Natural killer cell (primary cell): ENCODE measurements around the gene OR52E2. TPM values are rescaled to one million over a fixed set of nuclear protein-coding genes. Genes with fewer than 3 reads are reported as not detected.
"Not testable (repeated sequence)": the region's sequence is repeated elsewhere in the genome, so short reads cannot be mapped to it uniquely, and the experiment has no call there.

ENCODE experiments used
- ATAC-seq, 3 donors: fragments of 150-1000 bp in 2 of 3; fragments of 200-7000 bp in 1 of 3; cut with Tn5 transposase; 1 replicate in 1 of 3; 2 replicates in 2 of 3; pipeline ENCODE4 v1.10.0; 2021; ENCODE audit warnings: mild to moderate bottlenecking in 2 of 3, moderate library complexity in 2 of 3
- DNase-seq, 2 donors: peaks; one replicate each; pipeline versions ENCODE4 v3.0.0 to v3.0.0-alpha.2; 2013 to 2021; ENCODE audit warnings: mixed read lengths in 1 of 2
- H3K27ac ChIP-seq: one replicate; pipeline ENCODE4 v1.5.1; 2013; ENCODE audit warnings: mild to moderate bottlenecking, low read length
- H3K27me3 ChIP-seq: one replicate; pipeline ENCODE4 v1.6.1; 2013; ENCODE audit warnings: low read length; ENCODE audit not compliant: control insufficient read depth, insufficient read depth
- H3K36me3 ChIP-seq: one replicate; pipeline ENCODE4 v1.6.1; 2013; ENCODE audit warnings: low read length; ENCODE audit not compliant: control insufficient read depth, insufficient read depth
- H3K4me1 ChIP-seq: one replicate; pipeline ENCODE4 v1.6.1; 2013; ENCODE audit warnings: low read length; ENCODE audit not compliant: control insufficient read depth, insufficient read depth
- H3K4me3 ChIP-seq: one replicate; pipeline ENCODE4 v1.5.1; 2013; ENCODE audit warnings: low read length
- H3K9me3 ChIP-seq: one replicate; pipeline ENCODE4 v1.6.1; 2013; ENCODE audit warnings: low read length; ENCODE audit not compliant: control insufficient read depth, insufficient read depth
- H3K27ac Mint-ChIP-seq, 2 donors: one replicate each; pipeline ENCODE4 v1.8.0; 2022; ENCODE audit warnings: mild to moderate bottlenecking in 2 of 2, mixed read lengths in 2 of 2, moderate library complexity in 1 of 2
- H3K27me3 Mint-ChIP-seq, 2 donors: one replicate each; pipeline ENCODE4 v1.8.0; 2022; ENCODE audit warnings: low read depth in 2 of 2, mixed read lengths in 2 of 2
- H3K36me3 Mint-ChIP-seq: one replicate; pipeline ENCODE4 v1.8.0; 2022; ENCODE audit warnings: mixed read lengths
- H3K4me1 Mint-ChIP-seq, 2 donors: one replicate each; pipeline ENCODE4 v1.8.0; 2022; ENCODE audit warnings: mixed read lengths in 2 of 2
- H3K4me3 Mint-ChIP-seq: one replicate; pipeline ENCODE4 v1.8.0; 2022; ENCODE audit warnings: mild to moderate bottlenecking, moderate library complexity, mixed read lengths
- H3K9me3 Mint-ChIP-seq, 2 donors: one replicate each; pipeline ENCODE4 v1.8.0; 2022; ENCODE audit warnings: mixed read lengths in 2 of 2
- CTCF ChIP-seq: fragments of 200-600 bp; IDR thresholded peaks from one replicate; pipeline ENCODE4 v1.8.0; 2022; ENCODE audit warnings: antibody characterized with exemption
- WGBS: methylation state at CpG from one replicate; pipeline ENCODE4 v1.1.7; 2013; ENCODE audit warnings: missing lambda C conversion rate; ENCODE audit not compliant: insufficient coverage; 5-methylcytosine and 5-hydroxymethylcytosine counted together
- intact Hi-C: fragments of 100-400 bp; cut with micrococcal nuclease; formaldehyde crosslinking; loops from one replicate; pipeline ENCODE4 v1.14.2; 2022
- total RNA-seq, 4 donors: library from RNA; stranded (reverse); fragments of 120-200 nt in 1 of 4; gene quantifications; one replicate each; pipeline versions ENCODE4 v1.2.3 to v1.2.4, GENCODE V29; 2013 to 2022

Gene OR52E2
- total RNA-seq, 3 donors from 2014 or later (not counting 1 experiment from before 2014, with no cell fraction given) = not detected

DNA sequence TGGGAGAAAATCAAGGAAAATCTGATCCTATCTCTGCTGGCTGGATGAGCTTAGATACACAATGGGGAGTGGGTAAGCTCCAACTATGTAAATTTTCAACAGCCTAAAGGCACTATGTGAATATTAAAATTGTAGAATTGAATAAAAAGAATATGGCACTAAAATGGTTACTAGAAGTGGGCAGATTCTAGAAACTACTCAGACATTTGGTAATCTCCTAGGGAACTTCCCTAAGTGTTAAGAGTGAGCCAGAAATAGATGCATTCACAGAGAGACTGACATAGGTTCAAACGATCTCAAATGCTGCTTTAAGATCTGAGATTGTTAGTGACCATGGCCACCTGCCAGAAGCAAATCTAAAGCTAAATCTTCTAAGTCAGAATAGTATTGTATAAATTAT, 5.6 kb upstream of the OR52E2 start:
- Histone ChIP-seq H3K4me3 (no peak overlapping the region), H3K36me3 (no peaks in the 10 kb centered on the region), H3K27ac (no peak overlapping the region), H3K4me1 (no peaks in the 10 kb centered on the region), H3K27me3 (no peaks in the 10 kb centered on the region), H3K9me3 (no peaks in the 10 kb centered on the region)
- H3K4me3 Mint-ChIP-seq = no peak overlapping the region
- H3K36me3 Mint-ChIP-seq = no peaks in the 10 kb centered on the region
- H3K27me3 Mint-ChIP-seq = no peaks in the 10 kb centered on the region
- H3K27ac Mint-ChIP-seq = no peak overlapping the region
- WGBS = 43% methylated on average over 1 of the region's 1 CpG
- no peak for DNase-seq
- intact Hi-C loops = no loop called here
- TF ChIP-seq CTCF = no peak
- ATAC-seq = no peak
- H3K9me3 Mint-ChIP-seq = peaks cover 0 to 1% of the 10 kb centered on the region in 2 donors
- H3K4me1 Mint-ChIP-seq = no peaks in the 10 kb centered on the region

DNA sequence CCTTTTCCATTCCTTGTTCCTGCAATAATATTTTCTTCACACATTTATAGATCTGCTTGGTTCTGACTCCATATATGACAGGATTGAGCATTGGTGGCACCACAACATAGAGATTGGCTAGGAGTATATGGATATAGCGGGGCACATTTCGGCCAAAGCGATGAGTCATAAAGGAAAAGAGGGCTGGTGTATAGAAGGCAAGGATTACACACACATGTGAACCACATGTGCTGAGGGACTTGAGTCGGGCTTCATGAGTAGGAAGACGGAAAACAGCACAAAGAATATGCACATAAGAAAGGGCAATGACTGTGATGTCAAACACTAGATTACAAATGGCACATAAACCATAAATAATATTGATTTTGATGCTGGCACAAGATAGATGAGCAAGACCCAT, 748 bp downstream of the OR52E2 start:
- H3K36me3 ChIP-seq, H3K27ac Mint-ChIP-seq, DNase-seq, H3K9me3 Mint-ChIP-seq, ATAC-seq, H3K36me3 Mint-ChIP-seq, H3K27me3 ChIP-seq, H3K4me1 Mint-ChIP-seq, H3K9me3 ChIP-seq, H3K27ac ChIP-seq, intact Hi-C loops, H3K4me1 ChIP-seq, H3K27me3 Mint-ChIP-seq, H3K4me3 ChIP-seq, H3K4me3 Mint-ChIP-seq: not testable (repeated sequence)
- 88% methylated on average over 2 of the region's 5 CpGs for WGBS

- Histone ChIP-seq H3K27ac (no peak overlapping the region), H3K36me3 (no peaks in the 10 kb centered on the region), H3K4me1 (no peaks in the 10 kb centered on the region), H3K9me3 (no peaks in the 10 kb centered on the region), H3K4me3 (no peak overlapping the region), H3K27me3 (no peaks in the 10 kb centered on the region)
- H3K4me1 Mint-ChIP-seq = no peaks in the 10 kb centered on the region
- H3K27ac Mint-ChIP-seq = no peak overlapping the region
- DNase-seq (no peak), ATAC-seq (no peak)
- no peak overlapping the region for H3K4me3 Mint-ChIP-seq
- peaks cover 2 to 3% of the 10 kb centered on the region in 2 donors for H3K9me3 Mint-ChIP-seq
- no peak for TF ChIP-seq CTCF
- 86% methylated on average over 15 of the region's 15 CpGs for WGBS
- no peaks in the 10 kb centered on the region for H3K36me3 Mint-ChIP-seq
- H3K27me3 Mint-ChIP-seq = peaks cover 0 to 2% of the 10 kb centered on the region in 2 donors
- intact Hi-C loops = no loop called here
Observed at GRCh38 chr11:5046754-5047330, 12.6 kb downstream of the OR52E2 start.

DNA sequence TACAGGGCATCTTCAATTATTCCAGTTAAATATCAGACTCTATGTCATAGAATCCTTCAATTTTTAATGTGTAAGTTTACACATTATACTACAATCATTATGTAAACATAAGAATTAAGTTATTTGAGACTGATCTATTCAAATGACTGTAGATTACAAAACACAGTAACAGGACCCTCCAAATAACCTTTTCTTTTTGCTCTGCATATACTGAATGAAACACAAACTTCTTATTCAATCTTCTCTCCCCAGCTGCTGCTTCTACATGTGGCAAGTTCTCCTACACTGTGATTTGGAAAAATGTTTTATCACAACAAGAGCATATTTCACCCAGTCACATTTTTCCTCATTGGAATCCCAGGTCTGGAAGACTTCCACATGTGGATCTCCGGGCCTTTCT, 13.2 kb downstream of the OR52E2 start, which contains the start of gene OR52J3:
Gene OR52J3 (plus strand): TSS at position 301 of the 400 bp plus-strand sequence. CDS start 0 bp downstream, at position 301.
- Mint-ChIP-seq H3K36me3 (no peaks in the 10 kb centered on the region), H3K4me3 (no peak within 1 kb of the TSS), H3K9me3 (peaks cover 2 to 3% of the 10 kb centered on the region in 2 donors)

More for the DNA sequence above, 13.2 kb downstream of the OR52E2 start, which contains the start of gene OR52J3:
- Mint-ChIP-seq H3K27me3 (peaks cover 0 to 2% of the 10 kb centered on the region in 2 donors), H3K4me1 (no peaks in the 10 kb centered on the region), H3K27ac (no peak within 1 kb of the TSS)
- no peaks in the 10 kb centered on the region for H3K9me3 ChIP-seq
- TF ChIP-seq CTCF = no peak
- H3K36me3 ChIP-seq = no peaks in the 10 kb centered on the region
- no peaks in the 10 kb centered on the region for H3K27me3 ChIP-seq
- ATAC-seq (no peak), DNase-seq (no peak)
- no peaks in the 10 kb centered on the region for H3K4me1 ChIP-seq
- intact Hi-C loops = no loop called here
- H3K4me3 ChIP-seq = no peak within 1 kb of the TSS
- H3K27ac ChIP-seq = no peak within 1 kb of the TSS
- WGBS = 79% methylated on average over 1 of the region's 1 CpG
